HL-60/S4 (cell line): ENCODE data around the gene LARP1.
"Not testable (repeated sequence)": the region's sequence is repeated elsewhere in the genome, so short reads cannot be mapped to it uniquely, and the experiment has no call there.

Experiments
- in situ Hi-C: fragments of 300-500 bp; cut with MboI; formaldehyde crosslinking; loops from 2 replicates; pipeline ENCODE4 v1.14.3; 2022; ENCODE audit warnings: low sequenced_read_pairs

The LARP1 gene

GRCh38 chr5:154759868-154760267 is 4.7 kb downstream of the LARP1 start:
- in situ Hi-C loops, result not testable (repeated sequence)

GRCh38 chr5:154761046-154761736 is 6.0 kb downstream of the LARP1 start:
- in situ Hi-C loops, result no loop called here

GRCh38 chr5:154762261-154762660 is 7.1 kb downstream of the LARP1 start:
- in situ Hi-C loops, result no loop called here

GRCh38 chr5:154762700-154763099 is 7.5 kb downstream of the LARP1 start:
- in situ Hi-C loops, result no loop called here

GRCh38 chr5:154764967-154765366 is 9.8 kb downstream of the LARP1 start:
- in situ Hi-C loops, result no loop called here

- in situ Hi-C loops, result no loop called here
Measured at GRCh38 chr5:154765396-154765925, 10.3 kb downstream of the LARP1 start.

- in situ Hi-C loops, result no loop called here
Measured at GRCh38 chr5:154766558-154767281, 11.5 kb downstream of the LARP1 start.

GRCh38 chr5:154767576-154767975 is 12.4 kb downstream of the LARP1 start:
- in situ Hi-C loops, result no loop called here

DNA sequence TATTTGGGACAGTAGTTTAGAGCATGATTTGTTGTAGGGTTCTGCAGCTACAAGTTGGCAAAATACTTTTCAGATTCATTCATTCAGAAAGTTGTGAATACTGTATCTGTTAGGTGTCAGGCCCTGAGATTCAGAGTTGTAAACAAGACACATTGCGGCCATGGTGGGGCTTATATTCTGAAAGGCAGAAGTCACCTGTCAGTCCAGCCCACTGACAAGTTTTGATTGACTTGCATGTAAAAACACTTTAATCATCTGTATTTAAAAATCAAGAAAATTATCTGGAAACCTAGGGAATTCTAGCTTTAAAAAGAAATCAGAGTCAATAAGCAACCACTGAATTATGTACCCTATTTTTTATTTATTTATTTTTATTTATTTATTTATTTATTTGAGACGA is 13.0 kb downstream of the LARP1 start:
- in situ Hi-C loops, result no loop called here

DNA sequence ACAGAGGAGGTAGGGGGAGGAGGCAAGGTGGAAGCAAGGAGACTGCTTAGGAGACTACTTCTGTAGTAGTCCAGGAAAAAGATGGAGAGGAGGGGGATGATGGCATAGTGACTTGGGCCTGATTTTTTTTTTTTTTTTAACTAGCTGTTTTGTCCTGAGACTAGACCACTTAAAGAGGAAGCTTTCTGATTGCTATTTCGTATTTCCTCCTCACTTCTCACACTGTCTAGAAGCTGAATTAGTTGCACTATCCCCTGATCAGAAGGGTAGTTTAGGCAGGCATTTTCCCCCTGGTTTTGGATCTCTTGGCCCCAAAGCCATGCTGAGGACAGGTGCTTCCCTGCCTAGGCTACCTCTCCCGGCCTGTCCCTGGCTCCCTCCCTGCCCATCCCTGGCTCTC is 14.9 kb downstream of the LARP1 start:
- in situ Hi-C loops, result no loop called here

DNA sequence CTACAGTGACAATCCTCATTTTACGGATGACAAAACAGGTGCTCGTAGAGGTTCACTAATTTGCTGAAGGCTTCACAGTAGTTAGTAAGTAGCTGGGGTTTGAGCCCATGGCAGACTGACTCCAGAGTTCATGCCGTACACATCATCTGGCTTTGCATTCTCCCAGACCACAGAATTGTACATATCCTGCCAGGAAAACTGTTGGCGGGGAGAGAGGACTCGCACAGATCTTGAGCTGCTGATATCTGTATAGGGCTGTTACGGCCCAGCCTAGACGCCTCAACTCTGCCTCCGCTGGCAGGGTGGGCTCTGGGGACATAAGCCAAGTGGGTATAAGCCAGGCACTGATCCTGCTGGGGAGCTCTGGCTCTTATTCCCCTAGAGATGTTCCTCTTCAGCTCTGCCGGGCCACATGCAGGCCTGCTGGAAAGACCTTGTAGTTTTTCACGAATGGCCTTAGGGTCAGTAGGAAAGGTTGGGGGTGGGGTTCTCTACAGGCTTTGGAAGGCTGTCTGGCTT is 16.3 kb downstream of the LARP1 start:
- in situ Hi-C loops, result no loop called here

- in situ Hi-C loops, result no loop called here
Measured at GRCh38 chr5:154773326-154773725, 18.1 kb downstream of the LARP1 start.

- in situ Hi-C loops, result no loop called here
Measured at GRCh38 chr5:154776167-154776566, 21.0 kb downstream of the LARP1 start.

- in situ Hi-C loops, result no loop called here
Measured at GRCh38 chr5:154778534-154778933, 23.4 kb downstream of the LARP1 start.

- in situ Hi-C loops, result no loop called here
Measured at GRCh38 chr5:154779105-154779504, 23.9 kb downstream of the LARP1 start.

DNA sequence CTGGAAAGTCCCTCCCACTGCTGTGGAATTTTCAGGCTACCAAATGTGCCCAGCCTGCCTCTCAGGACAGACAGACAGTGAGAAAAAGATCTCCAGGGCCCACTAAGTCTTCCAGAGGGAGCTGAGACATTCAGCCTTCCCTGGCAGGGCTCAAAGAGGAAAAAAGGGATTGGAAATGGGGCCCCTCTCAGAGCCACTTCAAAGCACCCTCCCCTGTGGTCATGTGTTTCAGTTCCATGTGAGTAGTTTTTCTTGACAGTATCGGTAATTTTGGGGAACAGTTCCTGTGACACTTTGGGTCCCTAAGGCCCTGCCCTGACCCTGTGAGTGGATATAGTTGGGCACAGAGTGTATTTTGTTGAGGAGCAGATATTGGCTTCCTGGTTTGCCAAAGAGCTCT is 25.0 kb downstream of the LARP1 start:
- in situ Hi-C loops, result no loop called here

- in situ Hi-C loops, result no loop called here
Measured at GRCh38 chr5:154782326-154782725, 27.1 kb downstream of the LARP1 start.

DNA sequence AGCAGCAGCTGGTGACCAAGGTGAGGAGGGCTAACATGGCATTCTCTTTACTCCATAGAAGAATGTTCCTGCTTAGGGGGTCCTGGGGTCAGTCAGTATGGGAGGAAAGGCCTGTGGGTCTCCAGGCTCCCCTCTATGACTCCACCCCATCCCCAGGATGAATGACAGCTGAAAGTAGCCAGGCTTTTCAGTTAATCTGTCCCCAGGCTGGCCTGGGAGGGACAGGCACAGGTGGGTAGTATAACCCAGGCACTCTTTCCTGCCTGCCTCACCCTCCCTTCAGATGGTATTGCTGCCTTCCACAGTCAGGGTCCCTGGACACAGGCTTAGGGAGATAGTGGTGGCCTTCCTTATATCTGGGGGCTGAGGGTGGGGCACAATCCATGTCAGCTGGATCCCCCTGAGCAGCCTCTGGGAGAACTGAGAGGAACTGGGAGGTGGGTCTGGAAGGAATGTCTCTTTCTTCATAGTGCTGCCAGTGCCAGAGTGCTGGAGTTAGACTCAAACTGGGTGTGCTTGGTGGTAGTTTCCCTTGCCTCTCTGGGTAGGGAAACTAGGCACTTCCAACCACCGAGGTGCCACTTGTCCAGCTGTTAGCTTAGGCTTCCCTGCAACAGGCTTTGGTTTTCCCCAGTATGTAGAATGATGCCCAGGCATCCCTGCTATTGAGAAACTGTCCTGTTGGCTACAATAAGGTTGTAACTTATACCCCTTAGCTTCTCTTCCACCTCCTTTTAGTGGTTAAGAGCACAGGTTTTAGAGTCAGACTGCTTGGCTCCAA is 27.8 kb downstream of the LARP1 start:
- in situ Hi-C loops, result no loop called here

GRCh38 chr5:154783774-154784460 is 28.7 kb downstream of the LARP1 start:
- in situ Hi-C loops, result no loop called here

DNA sequence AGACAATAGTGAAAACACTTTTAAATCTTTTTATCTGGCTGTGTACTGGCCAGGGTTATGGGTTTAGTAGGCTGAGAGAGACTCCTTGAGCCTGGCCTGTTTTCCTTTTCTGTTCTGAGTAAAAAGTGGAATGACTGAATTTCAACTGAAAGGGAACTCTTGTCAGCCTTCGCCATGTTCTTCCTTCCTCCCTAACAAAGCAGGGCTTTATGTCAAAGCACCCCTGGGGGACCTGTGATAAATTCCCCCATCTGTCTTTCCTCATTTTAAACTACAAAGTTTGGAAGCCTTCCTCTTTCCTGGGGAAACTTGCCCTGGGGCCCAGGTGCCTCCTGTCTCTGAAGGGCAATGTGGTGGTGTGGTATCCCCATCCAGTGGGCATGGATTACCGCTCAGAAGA is 29.7 kb downstream of the LARP1 start:
- in situ Hi-C loops, result no loop called here

- in situ Hi-C loops, result no loop called here
Measured at GRCh38 chr5:154786414-154786813, 31.2 kb downstream of the LARP1 start.
